ENCODE results near the gene COMMD6. TPM values are rescaled to one million over a fixed set of nuclear protein-coding genes. Genes with fewer than 3 reads are reported as not detected.
A peak's percentile ranks its signal among the peaks of the same experiment; 100 is the strongest.

Gene COMMD6
- total RNA-seq, 1 experiment from 2014 or later, result 118 TPM

- ChIA-PET POLR2A (ENCODE audit: unreplicated experiment) (no interaction called here), CTCF (no interaction called here)
- 0 out of 2 replicates have a peak overlapping the region, but pooled peaks have one; percentile 24 for H2AFZ ChIP-seq
- peak overlapping the region; percentile 43 for H3K4me2 ChIP-seq
- no peak overlapping the region for H3K4me3 ChIP-seq
- peak overlapping the region; percentile 61 for H3K27ac ChIP-seq
- H3K9me3 ChIP-seq (ENCODE audit: insufficient read depth, low read depth), result no peaks in the 10 kb centered on the region
- DNase-seq, result no peak
- no peaks in the 10 kb centered on the region for H4K20me1 ChIP-seq (ENCODE audit: insufficient read depth)
- H3K79me2 ChIP-seq (ENCODE audit: low read depth), result no peaks in the 10 kb centered on the region
- no TSS peak for BruUV-seq (replicated peaks)
- no peaks in the 10 kb centered on the region for H3K27me3 ChIP-seq (ENCODE audit: insufficient read depth, low read depth)
- no peaks in the 10 kb centered on the region for H3K9me2 ChIP-seq (ENCODE audit: insufficient read depth)
- intact Hi-C loops (cut with micrococcal nuclease; ENCODE audit: unreplicated experiment), result no loop called here
- no peak for TF ChIP-seq EZH2 (IDR thresholded peaks at IDR 0.05; ENCODE audit: low read depth)
- TF ChIP-seq, protein P1, sequence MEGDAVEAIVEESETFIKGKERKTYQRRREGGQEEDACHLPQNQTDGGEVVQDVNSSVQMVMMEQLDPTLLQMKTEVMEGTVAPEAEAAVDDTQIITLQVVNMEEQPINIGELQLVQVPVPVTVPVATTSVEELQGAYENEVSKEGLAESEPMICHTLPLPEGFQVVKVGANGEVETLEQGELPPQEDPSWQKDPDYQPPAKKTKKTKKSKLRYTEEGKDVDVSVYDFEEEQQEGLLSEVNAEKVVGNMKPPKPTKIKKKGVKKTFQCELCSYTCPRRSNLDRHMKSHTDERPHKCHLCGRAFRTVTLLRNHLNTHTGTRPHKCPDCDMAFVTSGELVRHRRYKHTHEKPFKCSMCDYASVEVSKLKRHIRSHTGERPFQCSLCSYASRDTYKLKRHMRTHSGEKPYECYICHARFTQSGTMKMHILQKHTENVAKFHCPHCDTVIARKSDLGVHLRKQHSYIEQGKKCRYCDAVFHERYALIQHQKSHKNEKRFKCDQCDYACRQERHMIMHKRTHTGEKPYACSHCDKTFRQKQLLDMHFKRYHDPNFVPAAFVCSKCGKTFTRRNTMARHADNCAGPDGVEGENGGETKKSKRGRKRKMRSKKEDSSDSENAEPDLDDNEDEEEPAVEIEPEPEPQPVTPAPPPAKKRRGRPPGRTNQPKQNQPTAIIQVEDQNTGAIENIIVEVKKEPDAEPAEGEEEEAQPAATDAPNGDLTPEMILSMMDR (conservative IDR thresholded peaks at IDR 0.05), result no peak
- H3F3A ChIP-seq (ENCODE audit: insufficient read depth, low read depth), result peaks cover 46% of the 10 kb centered on the region
- H3K4me1 ChIP-seq (replicated peaks; ENCODE audit: insufficient read depth), result peaks cover 54% of the 10 kb centered on the region
- H3K36me3 ChIP-seq (ENCODE audit: low read depth), result no peaks in the 10 kb centered on the region
These were observed 51.2 kb downstream of the COMMD6 start for GRCh38 chr13:75486146-75487062.

DNA sequence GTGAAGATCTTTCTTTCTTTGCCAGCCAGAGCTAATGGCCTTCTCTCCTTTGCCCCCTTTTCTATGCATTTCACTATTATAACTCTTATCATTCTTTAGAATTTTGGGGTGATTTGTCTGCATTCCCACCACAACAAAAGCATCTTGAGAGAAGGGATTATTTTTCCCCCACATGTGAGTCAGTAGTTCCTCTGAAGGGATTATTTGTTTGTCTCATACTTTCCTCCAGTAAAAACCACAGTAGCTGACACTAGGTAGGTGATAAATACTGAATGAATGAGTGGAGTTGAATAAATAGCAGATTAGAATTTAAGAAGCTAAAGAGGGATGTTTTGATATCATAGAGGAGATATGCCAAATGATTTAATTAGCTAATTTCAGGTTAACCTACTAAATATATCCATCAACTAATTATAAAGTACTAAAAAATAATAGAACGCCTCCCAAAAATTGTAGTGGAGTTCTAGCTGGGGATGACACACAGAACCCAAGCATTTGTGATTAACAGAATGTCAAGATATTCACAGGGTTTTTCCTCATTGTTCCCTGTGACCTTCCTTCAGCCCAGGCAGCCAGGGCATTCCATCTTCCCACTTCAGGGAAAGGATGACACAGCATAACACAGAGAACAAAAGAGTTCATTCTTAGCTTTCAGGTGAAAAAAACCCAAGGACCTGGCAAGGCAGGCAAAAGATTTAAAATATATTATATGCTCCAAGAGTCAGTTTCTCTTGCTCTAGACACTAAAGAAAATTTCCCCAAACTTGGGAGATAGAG, 52.2 kb downstream of the COMMD6 start:
- Histone ChIP-seq H4K20me1 (ENCODE audit: insufficient read depth) (no peaks in the 10 kb centered on the region; the same call in 1 of the 2 replicates), H3K79me2 (ENCODE audit: low read depth) (peaks cover under 1% of the 10 kb centered on the region; the same call in 1 of the 2 replicates), H3K27me3 (ENCODE audit: insufficient read depth, low read depth) (no peaks in the 10 kb centered on the region), H3K4me2 (peak overlapping the region; percentile 43), H3K4me1 (replicated peaks; ENCODE audit: insufficient read depth) (peaks cover 50% of the 10 kb centered on the region), H3K4me3 (no peak overlapping the region), H3K9me2 (ENCODE audit: insufficient read depth) (no peaks in the 10 kb centered on the region), H2AFZ (no peak overlapping the region), H3F3A (ENCODE audit: insufficient read depth, low read depth) (peaks cover 46% of the 10 kb centered on the region), H3K9me3 (ENCODE audit: insufficient read depth, low read depth) (no peaks in the 10 kb centered on the region), H3K36me3 (ENCODE audit: low read depth) (no peaks in the 10 kb centered on the region), H3K27ac (peak overlapping the region; percentile 61)
- intact Hi-C loops (cut with micrococcal nuclease; ENCODE audit: unreplicated experiment), result no loop called here
- DNase-seq, result peak; percentile 22 to 43
- ChIA-PET POLR2A (ENCODE audit: unreplicated experiment) (no interaction called here), CTCF (no interaction called here)
- TF ChIP-seq EZH2 (IDR thresholded peaks at IDR 0.05; ENCODE audit: low read depth), result no peak
- no TSS peak for BruUV-seq (replicated peaks)

DNA sequence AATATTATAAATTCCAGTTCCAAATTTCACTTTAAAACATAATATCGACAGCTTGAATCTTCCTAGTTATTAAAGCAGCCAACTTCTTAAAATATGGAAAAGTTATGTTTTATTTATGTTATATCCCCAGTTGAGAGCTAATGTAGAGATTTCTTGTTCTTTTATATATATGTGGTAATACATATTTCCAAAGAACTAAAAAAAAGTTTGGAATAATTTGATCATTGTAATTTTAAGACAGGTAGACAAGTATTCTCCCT, 54.9 kb downstream of the COMMD6 start:
- BruUV-seq (replicated peaks), result TSS peak; percentile 61
- POLR2A ChIA-PET (ENCODE audit: unreplicated experiment), result no interaction called here
- CTCF ChIA-PET, result interaction anchor here (1.0 to 1.2 kb wide), 2 partner anchors 67 to 110 kb away, joined by 3 to 13 read pairs; partner anchors contain the start of gene UCHL3
- H3K4me3 ChIP-seq, result peak overlapping the region; percentile 64
- H3K27ac ChIP-seq, result peak overlapping the region; percentile 86
- peaks cover 43% of the 10 kb centered on the region for H3K4me1 ChIP-seq (replicated peaks; ENCODE audit: insufficient read depth)
- DNase-seq, result no peak
- peaks cover 32% of the 10 kb centered on the region for H3F3A ChIP-seq (ENCODE audit: insufficient read depth, low read depth)
- H3K79me2 ChIP-seq (ENCODE audit: low read depth), result peaks cover 27% of the 10 kb centered on the region
- H4K20me1 ChIP-seq (ENCODE audit: insufficient read depth), result no peaks in the 10 kb centered on the region; the same call in 1 of the 2 replicates
- no peaks in the 10 kb centered on the region for H3K9me3 ChIP-seq (ENCODE audit: insufficient read depth, low read depth)
- H3K27me3 ChIP-seq (ENCODE audit: insufficient read depth, low read depth), result no peaks in the 10 kb centered on the region
- no peaks in the 10 kb centered on the region for H3K36me3 ChIP-seq (ENCODE audit: low read depth)
- intact Hi-C loops (cut with micrococcal nuclease; ENCODE audit: unreplicated experiment), result loop anchor here (1.0 to 5.0 kb wide), 5 partner anchors 54 to 155 kb away; partner anchors contain the start of genes COMMD6, LMO7 and UCHL3
- H3K4me2 ChIP-seq, result peak overlapping the region; percentile 98
- H2AFZ ChIP-seq, result peak overlapping the region; percentile 96
- no peaks in the 10 kb centered on the region for H3K9me2 ChIP-seq (ENCODE audit: insufficient read depth)
- TF ChIP-seq, protein P1 (conservative IDR thresholded peaks at IDR 0.05), result no peak; the same call in 1 of the 2 replicates
- TF ChIP-seq EZH2 (IDR thresholded peaks at IDR 0.05; ENCODE audit: low read depth), result no peak

Data from PC-9 (cell line).